ENCODE data around the gene CNTNAP5. TPM values are rescaled to one million over a fixed set of nuclear protein-coding genes. Genes with fewer than 3 reads are reported as not detected.

Gene CNTNAP5
- total and polyA plus RNA-seq, 2 of the 8 experiments (the other 6 are each of a cell fraction or from before 2014, with no cell fraction given) = 0.11 to 0.76 TPM

DNA sequence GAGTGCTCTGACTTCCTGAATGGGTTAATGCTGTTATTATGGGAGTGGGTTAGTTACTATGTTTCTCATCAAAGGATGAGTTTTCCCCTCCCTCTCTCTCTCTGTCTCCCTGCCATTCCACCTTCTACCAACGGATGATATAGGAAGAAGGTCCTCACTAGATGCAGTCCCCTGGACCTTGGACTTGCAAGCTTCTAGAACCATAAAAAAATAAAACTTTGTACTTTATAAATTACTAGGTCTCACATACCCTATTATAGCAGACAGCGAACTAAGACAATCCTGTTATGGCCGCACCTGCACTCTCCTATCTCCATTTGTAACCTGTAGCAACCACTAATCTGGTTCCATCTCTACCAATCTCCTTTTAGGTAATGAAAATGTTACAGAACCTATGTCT is 564.9 kb downstream of the CNTNAP5 start:
- H4K8ac ChIP-seq (ENCODE audit: extremely low read depth, insufficient read depth, low read length) = no peak overlapping the region
- no peak overlapping the region for H3K14ac ChIP-seq (ENCODE audit: insufficient read length)
- H2BK12ac ChIP-seq (ENCODE audit: low read depth, low read length) = no peak overlapping the region
- H3K27ac ChIP-seq (ENCODE audit: low read depth, low read length) = no peak overlapping the region
- CTCF ChIA-PET (ENCODE audit: partially characterized antibody) = interaction anchor here (0.6 kb wide), 1 partner anchor 238 kb away, joined by 3 read pairs; no protein-coding TSS in a partner anchor
- H3K4me3 ChIP-seq (ENCODE audit: extremely low read depth in 1 of 4, insufficient read depth in 2 of 4, low read depth in 3 of 4, low read length in 4 of 4) = no peak overlapping the region
- H3K56ac ChIP-seq (replicated peaks; ENCODE audit: insufficient read length, low read depth, low read length) = no peak overlapping the region
- no peak overlapping the region for H2BK120ac ChIP-seq (replicated peaks; ENCODE audit: low read depth, low read length)
- no peak overlapping the region for H2AK5ac ChIP-seq (ENCODE audit: low read depth, low read length)
- H4K91ac ChIP-seq (replicated peaks; ENCODE audit: insufficient read length, low read length) = no peak overlapping the region
- no peaks in the 10 kb centered on the region for H3K36me3 ChIP-seq (ENCODE audit: control insufficient read depth in 2 of 4, insufficient read depth in 4 of 4, low read length in 3 of 4)
- no peak overlapping the region for H2BK15ac ChIP-seq (ENCODE audit: low read length)
- no peaks in the 10 kb centered on the region for H3K79me2 ChIP-seq (ENCODE audit: control insufficient read depth in 1 of 2, insufficient read depth in 2 of 2, low read length in 2 of 2)
- H3K18ac ChIP-seq (ENCODE audit: extremely low read depth, low read length) = no peak overlapping the region
- no peak overlapping the region for H2BK5ac ChIP-seq (ENCODE audit: low read depth, low read length)
- FAIRE-seq (no peak), DNase-seq (ENCODE audit: low read depth in 1 of 2, low spot score in 2 of 2) (no peak)
- no peak overlapping the region for H2AFZ ChIP-seq (ENCODE audit: low read length)
- no peak overlapping the region for H3K23ac ChIP-seq (ENCODE audit: insufficient read length)
- H3K4me1 ChIP-seq (replicated peaks in 1 of 4; ENCODE audit: control insufficient read depth in 3 of 4, insufficient read depth in 4 of 4, low read length in 3 of 4) = peaks cover 0 to 3% (median 0%) of the 10 kb centered on the region in 4 experiments; a peak in 2 of 7 replicates
- no peaks in the 10 kb centered on the region for H3K79me1 ChIP-seq (ENCODE audit: low read depth, low read length)
- H3K4ac ChIP-seq (replicated peaks; ENCODE audit: insufficient read length, low read depth, low read length) = no peak overlapping the region
- no peaks in the 10 kb centered on the region for H3K27me3 ChIP-seq (replicated peaks in 1 of 4; ENCODE audit: control insufficient read depth in 3 of 4, extremely low read depth in 1 of 4, insufficient read depth in 3 of 4, low read length in 3 of 4)
- H4K20me1 ChIP-seq (replicated peaks in 1 of 2; ENCODE audit: control insufficient read depth in 1 of 2, insufficient read depth in 2 of 2, low read length in 2 of 2) = no peaks in the 10 kb centered on the region
- no peaks in the 10 kb centered on the region for H3K9me3 ChIP-seq (ENCODE audit: insufficient read depth in 2 of 2, low read depth in 1 of 2, low read length in 1 of 2)
- H3K4me2 ChIP-seq (ENCODE audit: insufficient read depth in 1 of 2, low read depth in 2 of 2, low read length in 2 of 2) = no peak overlapping the region
- H2BK20ac ChIP-seq (ENCODE audit: low read length) = no peak overlapping the region
- H3K23me2 ChIP-seq (ENCODE audit: low read depth, low read length) = no peaks in the 10 kb centered on the region
- WGBS, 2 experiments (ENCODE audit: extremely low coverage in 1 of 2, insufficient coverage in 1 of 2, insufficient read length in 1 of 2, insufficient replicate concordance in 2 of 2, low coverage in 1 of 2, low lambda C conversion rate in 2 of 2, missing lambda C conversion rate in 1 of 2) = 93% methylated on average over 3 of the region's 3 CpGs; no CpG with 5 or more reads in 1 of the 2 experiments
- H4K5ac ChIP-seq (ENCODE audit: insufficient read length, low read depth, low read length) = no peak overlapping the region
- POLR2A ChIA-PET (ENCODE audit: partially characterized antibody) = no interaction called here
- no peak overlapping the region for H3K9ac ChIP-seq (replicated peaks in 1 of 4; ENCODE audit: extremely low read depth in 1 of 4, low read depth in 3 of 4, low read length in 3 of 4)
- TF ChIP-seq SIRT6 (IDR thresholded peaks at IDR 0.05; ENCODE audit: low read length) (no peak), SP2 (IDR thresholded peaks at IDR 0.05; ENCODE audit: low read length) (no peak), YY1 (IDR thresholded peaks at IDR 0.05; ENCODE audit: low read depth, low read length) (no peak), KDM1A (IDR thresholded peaks at IDR 0.05; ENCODE audit: borderline replicate concordance, low read length) (no peak), TEAD4 (IDR thresholded peaks at IDR 0.05; ENCODE audit: low read depth, low read length) (no peak), GTF2F1 (IDR thresholded peaks at IDR 0.05; ENCODE audit: borderline replicate concordance, low read depth, low read length) (no peak), CHD1 (IDR thresholded peaks at IDR 0.05; ENCODE audit: low read depth, low read length) (no peak), SUZ12 (IDR thresholded peaks at IDR 0.05; ENCODE audit: low read length) (no peak), EP300 (IDR thresholded peaks at IDR 0.05; ENCODE audit: borderline replicate concordance in 1 of 2, low read depth in 2 of 2, low read length in 2 of 2) (no peak), RXRA (IDR thresholded peaks at IDR 0.05; ENCODE audit: insufficient read depth, low read depth, low read length) (no peak)
- TF ChIP-seq, protein P1, sequence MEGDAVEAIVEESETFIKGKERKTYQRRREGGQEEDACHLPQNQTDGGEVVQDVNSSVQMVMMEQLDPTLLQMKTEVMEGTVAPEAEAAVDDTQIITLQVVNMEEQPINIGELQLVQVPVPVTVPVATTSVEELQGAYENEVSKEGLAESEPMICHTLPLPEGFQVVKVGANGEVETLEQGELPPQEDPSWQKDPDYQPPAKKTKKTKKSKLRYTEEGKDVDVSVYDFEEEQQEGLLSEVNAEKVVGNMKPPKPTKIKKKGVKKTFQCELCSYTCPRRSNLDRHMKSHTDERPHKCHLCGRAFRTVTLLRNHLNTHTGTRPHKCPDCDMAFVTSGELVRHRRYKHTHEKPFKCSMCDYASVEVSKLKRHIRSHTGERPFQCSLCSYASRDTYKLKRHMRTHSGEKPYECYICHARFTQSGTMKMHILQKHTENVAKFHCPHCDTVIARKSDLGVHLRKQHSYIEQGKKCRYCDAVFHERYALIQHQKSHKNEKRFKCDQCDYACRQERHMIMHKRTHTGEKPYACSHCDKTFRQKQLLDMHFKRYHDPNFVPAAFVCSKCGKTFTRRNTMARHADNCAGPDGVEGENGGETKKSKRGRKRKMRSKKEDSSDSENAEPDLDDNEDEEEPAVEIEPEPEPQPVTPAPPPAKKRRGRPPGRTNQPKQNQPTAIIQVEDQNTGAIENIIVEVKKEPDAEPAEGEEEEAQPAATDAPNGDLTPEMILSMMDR (IDR thresholded peaks at IDR 0.05; ENCODE audit: control extremely low read depth in 1 of 3, insufficient read depth in 1 of 3, low read depth in 1 of 3, low read length in 3 of 3) = no peak
- TF ChIP-seq, protein P2, sequence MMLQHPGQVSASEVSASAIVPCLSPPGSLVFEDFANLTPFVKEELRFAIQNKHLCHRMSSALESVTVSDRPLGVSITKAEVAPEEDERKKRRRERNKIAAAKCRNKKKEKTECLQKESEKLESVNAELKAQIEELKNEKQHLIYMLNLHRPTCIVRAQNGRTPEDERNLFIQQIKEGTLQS (IDR thresholded peaks at IDR 0.05; ENCODE audit: insufficient read depth, low read depth, low read length) = no peak

Measured in H1 (cell line).